Ovary (tissue), 9 donors: ENCODE data around the gene RSRC2. TPM values are rescaled to one million over a fixed set of nuclear protein-coding genes. Genes with fewer than 3 reads are reported as not detected.

Experiments used
- DNase-seq, 5 donors: peaks; one replicate each; pipeline ENCODE4 v3.0.0-alpha.2; 2019 to 2020
- H3K27ac ChIP-seq, 2 donors: fragments of 200-600 bp; one replicate each; pipeline versions ENCODE4 v1.5.1 to v1.8.0; 2019 to 2022
- H3K27me3 ChIP-seq: fragments of 200-600 bp; one replicate; pipeline ENCODE4 v1.8.0; 2022
- H3K36me3 ChIP-seq: fragments of 200-600 bp; sonication (generic); one replicate; pipeline ENCODE4 v1.5.1; 2019
- H3K4me1 ChIP-seq: one replicate; pipeline ENCODE4 v1.8.1; 2013; ENCODE audit warnings: mild to moderate bottlenecking, moderate library complexity; ENCODE audit not compliant: insufficient read depth
- H3K4me3 ChIP-seq: fragments of 200-600 bp; sonication (generic); one replicate; pipeline ENCODE4 v1.5.1; 2017
- H3K9me3 ChIP-seq, 2 donors: fragments of 200-600 bp in 1 of 2; sonication (generic) in 1 of 2; one replicate each; pipeline versions ENCODE4 v1.5.1 to v1.8.1; 2013 to 2019; ENCODE audit warnings: mild to moderate bottlenecking in 1 of 2, moderate library complexity in 1 of 2
- CTCF ChIP-seq, 3 donors: fragments of 450-650 bp in 2 of 3; fragments of 200-600 bp in 1 of 3; IDR thresholded peaks; one replicate each; pipeline versions ENCODE4 v1.5.1 to v1.8.0; 2016 to 2022; ENCODE audit warnings: antibody characterized with exemption in 3 of 3, mild to moderate bottlenecking in 1 of 3
- EP300 ChIP-seq: sonication (generic); formaldehyde crosslinking; IDR thresholded peaks from one replicate; pipeline ENCODE4 v1.6.1; 2017; ENCODE audit warnings: antibody characterized with exemption
- POLR2A ChIP-seq: fragments of 450-650 bp; IDR thresholded peaks from one replicate; pipeline ENCODE4 v1.6.1; 2017; ENCODE audit warnings: antibody characterized with exemption, mild to moderate bottlenecking, moderate library complexity
- WGBS, 3 donors: extraction: QIAGEN DNeasy Blood & Tissue Kit in 1 of 3; methylation state at CpG; one replicate each; pipeline versions ENCODE4 v1.1.5 to v1.1.7; 2013 to 2017; 5-methylcytosine and 5-hydroxymethylcytosine counted together
- intact Hi-C, 4 donors: fragments of 100-400 bp; cut with DNase I; formaldehyde crosslinking; loops; one replicate each; pipeline versions ENCODE4 v1.11.0 to v1.15.1; 2022 to 2023
- polyA plus RNA-seq, 2 donors: library from polyadenylated mRNA; stranded (reverse); fragments of 200-250 nt in 1 of 2; fragments of 350-450 nt in 1 of 2; fragmentation: Illumina TruSeq in 1 of 2; extraction: RNeasy Lipid Tissue Mini Kit (QIAGEN cat#74804) in 1 of 2; gene quantifications; one replicate each; pipeline ENCODE4 v1.2.3, GENCODE V29; 2013 to 2014
- total RNA-seq, 7 donors: library from RNA; depleted of rRNA in 2 of 7; stranded (reverse); fragments of >200 nt in 2 of 7; fragmentation: NEBNext Ultra II Directional in 3 of 7; extraction: Animal tissue kit (Norgen Biotek cat#: 25700) in 3 of 7; gene quantifications; one replicate each; pipeline versions ENCODE4 v1.1.0 to v1.2.4, GENCODE V29; 2016 to 2023
- donor health status: DM: no; HTN: no; CAD: no; lungs with moderate emphysema.
- donor health status: DM: no; HTN: no; CAD: no.
- donor health status: Bipolar disorder and iron deficiency.
- donor health status: DM: yes; HTN: yes; CAD: no.
- donor health status: DM: no; HTN: no; CAD: no.
- donor health status: DM: yes; HTN: yes; CAD: no.

RSRC2 gene
- total and polyA plus RNA-seq, 9 donors: 54.1 to 90.7 (median 62.7) TPM

- 90 to 91% (median 90%) methylated on average over 6 of the region's 6 CpGs for WGBS, 3 donors
- TF ChIP-seq EP300 (no peak), CTCF (IDR thresholded peaks at IDR 0.05) (no peak), POLR2A (no peak)
- DNase-seq: no peak
- intact Hi-C loops: no loop called here
- Histone ChIP-seq H3K4me1 (no peaks in the 10 kb centered on the region), H3K9me3 (no peaks in the 10 kb centered on the region), H3K27me3 (no peaks in the 10 kb centered on the region), H3K36me3 (no peaks in the 10 kb centered on the region), H3K27ac (no peak overlapping the region), H3K4me3 (no peak overlapping the region)
Measured at GRCh38 chr12:122481861-122482260, 44.9 kb downstream of the RSRC2 start.

- Histone ChIP-seq H3K9me3 (no peaks in the 10 kb centered on the region), H3K27ac (no peak overlapping the region), H3K4me3 (no peak overlapping the region), H3K27me3 (no peaks in the 10 kb centered on the region), H3K36me3 (no peaks in the 10 kb centered on the region), H3K4me1 (no peaks in the 10 kb centered on the region)
- WGBS, 3 donors: 90 to 96% (median 95%) methylated on average over 8 of the region's 8 CpGs
- TF ChIP-seq POLR2A (no peak), CTCF (IDR thresholded peaks at IDR 0.05) (no peak), EP300 (no peak)
- intact Hi-C loops: no loop called here
- DNase-seq: no peak
Measured at GRCh38 chr12:122480753-122481152, 46.0 kb downstream of the RSRC2 start.

GRCh38 chr12:122474324-122474716 is 52.4 kb downstream of the RSRC2 start:
- intact Hi-C loops: loop anchor here in 2 of 4 donors (5.0 to 10.0 kb wide), 3 partner anchors 50 to 77 kb away; partner anchors contain the start of gene CLIP1 (in 1 of the 2)
- 81 to 88% (median 87%) methylated on average over 2 of the region's 2 CpGs for WGBS, 3 donors
- no peak overlapping the region for H3K4me3 ChIP-seq
- no peaks in the 10 kb centered on the region for H3K9me3 ChIP-seq
- H3K4me1 ChIP-seq: no peaks in the 10 kb centered on the region
- H3K27ac ChIP-seq: no peak overlapping the region
- H3K27me3 ChIP-seq: no peaks in the 10 kb centered on the region
- no peak for DNase-seq
- no peaks in the 10 kb centered on the region for H3K36me3 ChIP-seq
- TF ChIP-seq CTCF (IDR thresholded peaks at IDR 0.05): no peak
- no peak for TF ChIP-seq EP300
- no peak for TF ChIP-seq POLR2A

GRCh38 chr12:122473543-122474323 is 53.0 kb downstream of the RSRC2 start:
- no peak overlapping the region for H3K27ac ChIP-seq
- intact Hi-C loops: loop anchor here in 3 of 4 donors (2.0 to 10.0 kb wide), 4 partner anchors 49 to 76 kb away; partner anchors contain the start of gene CLIP1 (in 1 of the 3)
- TF ChIP-seq CTCF (IDR thresholded peaks at IDR 0.05) (no peak), POLR2A (no peak), EP300 (no peak)
- no peaks in the 10 kb centered on the region for H3K9me3 ChIP-seq
- WGBS, 3 donors: 50 to 62% (median 57%) methylated on average over 19 of the region's 19 CpGs
- no peaks in the 10 kb centered on the region for H3K36me3 ChIP-seq
- no peaks in the 10 kb centered on the region for H3K27me3 ChIP-seq
- peak in 4 of 5 donors; percentile 33 to 56 (median 44) for DNase-seq
- no peaks in the 10 kb centered on the region for H3K4me1 ChIP-seq
- no peak overlapping the region for H3K4me3 ChIP-seq
